IMR-90 (cell line): ENCODE results near the gene XPR1. TPM values are rescaled to one million over a fixed set of nuclear protein-coding genes. Genes with fewer than 3 reads are reported as not detected.

Source experiments
- ATAC-seq: fragments of 200-7000 bp; cut with Tn5 transposase; 2 replicates; pipeline ENCODE4 v1.9.1; 2020; ENCODE audit warnings: low read depth, mild to moderate bottlenecking, moderate library complexity
- BruUV-seq: library from RNA; stranded (reverse); fragments of 400-500 nt; replicated peaks from 2 replicates; lab custom pipeline; 2021; lab: Mats Ljungman, UMichigan
- CTCF ChIA-PET: fragments of 300-600 bp; formaldehyde crosslinking; extraction: SDS; loops from one replicate; lab custom pipeline; 2021; ENCODE audit warnings: antibody characterized with exemption; lab: Yijun Ruan, JAX
- POLR2A ChIA-PET: fragments of 300-600 bp; sonication (Branson Sonifier 250); formaldehyde crosslinking; loops from one replicate; lab custom pipeline; 2022; ENCODE audit warnings: antibody characterized with exemption; ENCODE audit not compliant: unreplicated experiment; lab: Charles Lee
- DNase-seq: peaks from one replicate; pipeline ENCODE4 v3.0.0; 2013
- H2AFZ ChIP-seq: replicated peaks from 2 replicates; pipeline ENCODE3; 2013; ENCODE audit warnings: low read length, mild to moderate bottlenecking; ENCODE audit not compliant: poor library complexity
- H2AK5ac ChIP-seq: 2 replicates; pipeline ENCODE4 v1.6.1; 2013; ENCODE audit warnings: low read depth, low read length, inconsistent platforms
- H2AK9ac ChIP-seq: replicated peaks from 2 replicates; pipeline ENCODE3; 2013; ENCODE audit warnings: mild to moderate bottlenecking, low read depth, low read length, moderate library complexity; ENCODE audit not compliant: poor library complexity
- H2BK120ac ChIP-seq: 2 replicates; pipeline ENCODE4 v1.6.1; 2013; ENCODE audit warnings: low read depth, low read length, inconsistent platforms
- H2BK15ac ChIP-seq: 3 replicates; pipeline ENCODE4 v1.6.1; 2013; ENCODE audit warnings: low read depth, low read length, inconsistent platforms
- H2BK20ac ChIP-seq: 2 replicates; pipeline ENCODE4 v1.6.1; 2013; ENCODE audit warnings: low read depth, mild to moderate bottlenecking, inconsistent platforms, low read length, moderate library complexity
- H2BK5ac ChIP-seq: 2 replicates; pipeline ENCODE4 v1.6.1; 2013; ENCODE audit warnings: mild to moderate bottlenecking, low read depth, low read length, inconsistent platforms; ENCODE audit not compliant: poor library complexity, severe bottlenecking
- H3K14ac ChIP-seq: replicated peaks from 2 replicates; pipeline ENCODE4 v1.6.1; 2013; ENCODE audit warnings: low read depth, low read length, inconsistent platforms
- H3K18ac ChIP-seq: 2 replicates; pipeline ENCODE4 v1.6.1; 2013; ENCODE audit warnings: low read depth, low read length, control low read depth
- H3K23ac ChIP-seq: 2 replicates; pipeline ENCODE4 v1.6.1; 2013; ENCODE audit warnings: low read depth, low read length, inconsistent platforms
- H3K27ac ChIP-seq: 2 replicates; pipeline ENCODE4 v1.5.1; 2013; ENCODE audit warnings: mild to moderate bottlenecking, control low read depth, low read length; ENCODE audit not compliant: insufficient read depth
- H3K27me3 ChIP-seq: 2 replicates; pipeline ENCODE4 v1.6.1; 2013; ENCODE audit warnings: low read length; ENCODE audit not compliant: control insufficient read depth, insufficient read depth
- H3K36me3 ChIP-seq: 2 replicates; pipeline ENCODE4 v1.6.1; 2013; ENCODE audit warnings: low read length, mixed read lengths; ENCODE audit not compliant: control insufficient read depth, insufficient read depth
- H3K4ac ChIP-seq: 2 replicates; pipeline ENCODE4 v1.6.1; 2013; ENCODE audit warnings: low read depth, low read length, inconsistent platforms
- H3K4me1 ChIP-seq: 2 replicates; pipeline ENCODE4 v1.6.1; 2013; ENCODE audit warnings: low read length, mixed read lengths; ENCODE audit not compliant: control insufficient read depth, insufficient read depth
- H3K4me2 ChIP-seq: 2 replicates; pipeline ENCODE4 v1.6.1; 2013; ENCODE audit warnings: low read depth, mild to moderate bottlenecking, control low read depth, low read length, moderate library complexity
- H3K4me3 ChIP-seq: 2 replicates; pipeline ENCODE4 v1.5.1; 2013; ENCODE audit warnings: low read depth, mild to moderate bottlenecking, control low read depth, low read length, moderate library complexity; ENCODE audit not compliant: insufficient read depth
- H3K56ac ChIP-seq: 2 replicates; pipeline ENCODE4 v1.6.1; 2013; ENCODE audit warnings: low read length, inconsistent platforms; ENCODE audit not compliant: insufficient read depth; ENCODE audit errors: extremely low read depth
- H3K79me1 ChIP-seq, 2 experiments: 2 replicates each; pipeline ENCODE4 v1.6.1; 2013; ENCODE audit warnings: low read length in 2 of 2, inconsistent platforms in 1 of 2, low read depth in 1 of 2
- H3K9ac ChIP-seq: 2 replicates; pipeline ENCODE4 v1.6.1; 2013; ENCODE audit warnings: low read depth, low read length, control low read depth
- H3K9me1 ChIP-seq: 2 replicates; pipeline ENCODE4 v1.6.1; 2013; ENCODE audit warnings: low read length, inconsistent platforms; ENCODE audit not compliant: insufficient read depth
- H3K9me3 ChIP-seq: 2 replicates; pipeline ENCODE4 v1.6.1; 2013; ENCODE audit warnings: low read length; ENCODE audit not compliant: control insufficient read depth, insufficient read depth
- H4K20me1 ChIP-seq: 2 replicates; pipeline ENCODE4 v1.6.1; 2013; ENCODE audit warnings: low read length, inconsistent platforms; ENCODE audit not compliant: insufficient read depth
- H4K5ac ChIP-seq: 2 replicates; pipeline ENCODE4 v1.6.1; 2013; ENCODE audit warnings: mild to moderate bottlenecking, low read depth, low read length, control low read depth
- H4K8ac ChIP-seq, 2 experiments: 2 replicates each; pipeline ENCODE4 v1.6.1; 2013; ENCODE audit warnings: low read depth in 2 of 2, low read length in 2 of 2, control low read depth in 1 of 2, inconsistent platforms in 1 of 2
- H4K91ac ChIP-seq: 2 replicates; pipeline ENCODE4 v1.6.1; 2013; ENCODE audit warnings: low read depth, low read length, inconsistent platforms; ENCODE audit not compliant: insufficient read depth
- CEBPB ChIP-seq: IDR thresholded peaks from 2 replicates; pipeline ENCODE4 v1.6.1; 2012; ENCODE audit warnings: low read depth, low read length, improper control_type of control experiment
- FOS ChIP-seq: fragments of 150-350 bp; IDR thresholded peaks from 2 replicates; pipeline ENCODE4 v1.6.1; 2016; ENCODE audit warnings: low read depth, low read length
- MAFK ChIP-seq: IDR thresholded peaks from 2 replicates; pipeline ENCODE4 v1.6.1; 2012; ENCODE audit warnings: low read depth, low read length, improper control_type of control experiment
- MAZ ChIP-seq: IDR thresholded peaks from 2 replicates; pipeline ENCODE4 v1.6.1; 2012; ENCODE audit warnings: low read depth, mild to moderate bottlenecking, low read length, improper control_type of control experiment, moderate library complexity, borderline replicate concordance
- MXI1 ChIP-seq: IDR thresholded peaks from 2 replicates; pipeline ENCODE4 v1.6.1; 2012; ENCODE audit warnings: low read depth, mild to moderate bottlenecking, low read length, moderate library complexity, borderline replicate concordance
- NFE2L2 ChIP-seq: fragments of 150-350 bp; IDR thresholded peaks from 2 replicates; pipeline ENCODE4 v1.6.1; 2016; ENCODE audit warnings: low read depth, mild to moderate bottlenecking, low read length
- SMC3 ChIP-seq: fragments of 150-350 bp; IDR thresholded peaks from 2 replicates; pipeline ENCODE4 v1.6.1; 2016; ENCODE audit warnings: low read depth, mild to moderate bottlenecking, antibody characterized with exemption, low read length, moderate library complexity
- WGBS, 2 experiments: methylation state at CpG; one replicate each; pipeline versions ENCODE4 v1.1.5 to v1.1.7; 2013; ENCODE audit warnings: missing lambda C conversion rate in 2 of 2; ENCODE audit not compliant: insufficient read length in 1 of 2; ENCODE audit errors: extremely low coverage in 2 of 2; 5-methylcytosine and 5-hydroxymethylcytosine counted together
- dilution Hi-C: fragments of 300-500 bp; cut with HindIII; formaldehyde crosslinking; loops from one replicate; pipeline ENCODE4 v1.14.3; 2018; ENCODE audit warnings: low sequenced_read_pairs; ENCODE audit not compliant: unreplicated experiment
- in situ Hi-C: fragments of 300-500 bp; cut with MboI; formaldehyde crosslinking; loops from 3 replicates; pipeline ENCODE4 v1.14.3; 2019; ENCODE audit warnings: low sequenced_read_pairs, inconsistent platforms, mixed read lengths
- intact Hi-C: fragments of 100-400 bp; cut with micrococcal nuclease; formaldehyde crosslinking; loops from 2 replicates; pipeline ENCODE4 v1.10.0; 2022
- polyA plus RNA-seq, 3 experiments: library from polyadenylated mRNA; depleted of rRNA; stranded (reverse); fragments of >200 nt; gene quantifications; 2 replicates each; pipeline ENCODE4 v1.2.3, GENCODE V29; 2012; ENCODE audit warnings: low replicate concordance in 1 of 3
- total RNA-seq: library from RNA; depleted of rRNA; stranded (reverse); fragments of >200 nt; gene quantifications from 2 replicates; pipeline ENCODE4 v1.2.3, GENCODE V29; 2012

The XPR1 gene
- total and polyA plus RNA-seq, 2 of the 4 experiments (the other 2 are of a cell fraction), result 11.8 to 25.1 TPM

DNA sequence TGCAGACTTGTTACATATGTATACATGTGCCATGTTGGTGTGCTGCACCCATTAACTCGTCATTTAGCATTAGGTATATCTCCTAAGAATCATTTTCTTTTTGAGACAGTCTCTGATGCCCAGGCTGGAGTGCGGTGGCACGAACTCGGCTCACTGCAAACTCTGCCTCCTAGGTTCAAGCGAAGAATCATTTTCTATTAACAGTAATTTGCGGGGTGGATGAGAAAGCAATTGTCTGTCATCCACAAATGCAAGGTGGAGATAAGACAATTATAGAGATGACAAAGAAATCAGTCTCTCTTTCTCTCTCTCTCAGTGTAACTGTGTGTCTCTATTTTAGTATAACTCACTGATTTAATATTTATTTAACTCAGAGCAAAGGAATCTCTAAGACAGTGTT lies 149.9 kb downstream of the XPR1 start:
- TF ChIP-seq FOS (no peak), MXI1 (no peak), SMC3 (no peak), MAZ (no peak), NFE2L2 (no peak), CEBPB (no peak), MAFK (no peak)
- intact Hi-C loops, result no loop called here
- WGBS, 2 experiments, result no CpG with 5 or more reads among the region's 6 CpGs

More for the DNA sequence above, 149.9 kb downstream of the XPR1 start:
- Histone ChIP-seq H2BK20ac (no peak overlapping the region), H2BK15ac (no peak overlapping the region), H2BK5ac (no peak overlapping the region), H2AFZ (no peak overlapping the region), H2BK120ac (no peak overlapping the region), H3K9me1 (peaks cover 2% of the 10 kb centered on the region; the same call in 1 of the 2 replicates), H3K27ac (no peak overlapping the region), H4K5ac (no peak overlapping the region), H3K36me3 (no peaks in the 10 kb centered on the region), H3K4me2 (no peak overlapping the region), H3K23ac (no peak overlapping the region), H4K91ac (no peak overlapping the region), H2AK5ac (no peak overlapping the region), H3K18ac (no peak overlapping the region), H3K27me3 (no peaks in the 10 kb centered on the region), H3K79me1 (peaks cover 18 to 33% of the 10 kb centered on the region in 2 experiments; a peak in 3 of 4 replicates), H3K4me1 (peaks cover 6% of the 10 kb centered on the region), H3K9ac (no peak overlapping the region), H3K4ac (no peak overlapping the region), H3K14ac (no peak overlapping the region), H2AK9ac (no peak overlapping the region), H3K9me3 (no peaks in the 10 kb centered on the region), H4K8ac (no peak overlapping the region), H4K20me1 (0 out of 2 replicates have a peak, but pooled peaks cover 2% of the 10 kb centered on the region), H3K56ac (no peak overlapping the region), H3K4me3 (no peak overlapping the region)
- dilution Hi-C loops (no loop called here), in situ Hi-C loops (no loop called here)
- ATAC-seq, result no peak
- ChIA-PET CTCF (no interaction called here), POLR2A (no interaction called here)
- no TSS peak for BruUV-seq
- no peak for DNase-seq
